Rectal smooth muscle tissue (tissue), 1 donor: ENCODE data around the gene CHIC2.

Experiments
- H3K27ac ChIP-seq: one replicate; pipeline ENCODE4 v1.7.0; 2013; ENCODE audit warnings: low read depth, low read length, inconsistent platforms
- H3K27me3 ChIP-seq: one replicate; pipeline ENCODE4 v1.7.0; 2013; ENCODE audit warnings: low read length; ENCODE audit not compliant: control insufficient read depth, insufficient read depth
- H3K36me3 ChIP-seq: one replicate; pipeline ENCODE4 v1.7.0; 2013; ENCODE audit warnings: low read length; ENCODE audit not compliant: control insufficient read depth, insufficient read depth
- H3K4me1 ChIP-seq: one replicate; pipeline ENCODE4 v1.7.0; 2013; ENCODE audit warnings: low read length; ENCODE audit not compliant: control insufficient read depth, insufficient read depth
- H3K4me3 ChIP-seq: one replicate; pipeline ENCODE4 v1.7.0; 2013; ENCODE audit warnings: low read length
- H3K9ac ChIP-seq: one replicate; pipeline ENCODE4 v1.7.0; 2013; ENCODE audit warnings: low read length

The CHIC2 gene

GRCh38 chr4:54090804-54091623 lies 26.6 kb upstream of the CHIC2 start:
- Histone ChIP-seq H3K36me3 (no peaks in the 10 kb centered on the region), H3K27ac (no peak overlapping the region), H3K4me1 (peaks cover 7% of the 10 kb centered on the region), H3K4me3 (peak overlapping the region; percentile 89), H3K27me3 (peaks cover 21% of the 10 kb centered on the region), H3K9ac (no peak overlapping the region)

GRCh38 chr4:54090404-54090803 lies 26.0 kb upstream of the CHIC2 start:
- Histone ChIP-seq H3K36me3 (no peaks in the 10 kb centered on the region), H3K27me3 (peaks cover 18% of the 10 kb centered on the region), H3K4me1 (peaks cover 7% of the 10 kb centered on the region), H3K4me3 (no peak overlapping the region), H3K27ac (no peak overlapping the region), H3K9ac (no peak overlapping the region)

GRCh38 chr4:54089875-54090274 lies 25.5 kb upstream of the CHIC2 start:
- Histone ChIP-seq H3K9ac (no peak overlapping the region), H3K27ac (no peak overlapping the region), H3K27me3 (peaks cover 13% of the 10 kb centered on the region)

GRCh38 chr4:54085284-54085683 lies 20.9 kb upstream of the CHIC2 start:
- Histone ChIP-seq H3K4me3 (no peak overlapping the region), H3K36me3 (no peaks in the 10 kb centered on the region), H3K27ac (no peak overlapping the region), H3K27me3 (no peaks in the 10 kb centered on the region), H3K9ac (no peak overlapping the region), H3K4me1 (no peaks in the 10 kb centered on the region)

More at GRCh38 chr4:54089875-54090274, 25.5 kb upstream of the CHIC2 start:
- Histone ChIP-seq H3K36me3 (no peaks in the 10 kb centered on the region), H3K4me1 (peaks cover 7% of the 10 kb centered on the region), H3K4me3 (no peak overlapping the region)

GRCh38 chr4:54082168-54082567 lies 17.8 kb upstream of the CHIC2 start:
- no peak overlapping the region for H3K27ac ChIP-seq
- H3K36me3 ChIP-seq, result no peaks in the 10 kb centered on the region
- H3K9ac ChIP-seq, result no peak overlapping the region
- no peaks in the 10 kb centered on the region for H3K4me1 ChIP-seq
- no peak overlapping the region for H3K4me3 ChIP-seq
- no peaks in the 10 kb centered on the region for H3K27me3 ChIP-seq

- Histone ChIP-seq H3K4me3 (no peak overlapping the region), H3K36me3 (no peaks in the 10 kb centered on the region)
These were observed 13.4 kb upstream of the CHIC2 start for GRCh38 chr4:54077812-54078211.

DNA sequence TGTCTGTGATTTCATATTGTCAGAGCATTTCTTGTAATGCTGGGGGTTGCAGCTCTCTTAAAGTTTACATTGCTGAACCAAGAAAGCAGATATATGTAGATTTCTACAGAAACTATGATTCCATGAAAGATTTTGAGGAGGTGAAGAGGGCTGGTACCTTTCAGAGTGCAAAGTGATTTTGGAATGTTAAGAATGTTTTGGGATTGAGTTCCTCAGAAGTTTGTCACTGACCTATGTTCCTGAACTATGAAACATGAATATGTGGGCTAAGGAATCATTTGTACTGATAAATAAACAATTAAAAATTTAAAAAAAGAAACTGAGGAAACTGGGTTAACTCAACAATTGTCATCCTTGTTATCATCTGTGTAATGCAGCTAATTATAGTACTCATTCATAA lies 12.3 kb upstream of the CHIC2 start:
- Histone ChIP-seq H3K9ac (no peak overlapping the region), H3K27ac (no peak overlapping the region), H3K27me3 (no peaks in the 10 kb centered on the region), H3K4me1 (no peaks in the 10 kb centered on the region), H3K4me3 (no peak overlapping the region), H3K36me3 (no peaks in the 10 kb centered on the region)

More at GRCh38 chr4:54077812-54078211, 13.4 kb upstream of the CHIC2 start:
- no peaks in the 10 kb centered on the region for H3K27me3 ChIP-seq
- H3K4me1 ChIP-seq, result no peaks in the 10 kb centered on the region
- no peak overlapping the region for H3K27ac ChIP-seq
- no peak overlapping the region for H3K9ac ChIP-seq

DNA sequence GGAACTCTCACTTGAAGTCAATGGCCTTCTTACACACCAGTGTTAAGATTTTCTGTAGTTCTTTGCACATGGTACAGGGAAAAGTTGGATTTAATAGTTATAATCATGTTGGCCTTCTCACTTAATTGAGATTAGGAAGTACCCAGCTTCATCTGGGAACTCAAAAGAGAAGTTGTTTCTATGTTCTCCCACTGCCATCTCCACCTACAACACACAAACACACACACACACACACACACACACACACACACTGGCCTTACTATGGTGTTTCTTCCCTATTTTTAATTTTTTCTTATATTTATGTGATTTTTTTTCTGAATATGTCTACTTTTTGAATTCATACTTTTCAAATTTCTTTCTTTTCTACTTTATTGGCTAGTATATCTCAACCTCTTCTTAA lies 10.0 kb upstream of the CHIC2 start:
- Histone ChIP-seq H3K27ac (no peak overlapping the region), H3K4me3 (no peak overlapping the region), H3K9ac (no peak overlapping the region), H3K4me1 (no peaks in the 10 kb centered on the region), H3K36me3 (no peaks in the 10 kb centered on the region), H3K27me3 (no peaks in the 10 kb centered on the region)

DNA sequence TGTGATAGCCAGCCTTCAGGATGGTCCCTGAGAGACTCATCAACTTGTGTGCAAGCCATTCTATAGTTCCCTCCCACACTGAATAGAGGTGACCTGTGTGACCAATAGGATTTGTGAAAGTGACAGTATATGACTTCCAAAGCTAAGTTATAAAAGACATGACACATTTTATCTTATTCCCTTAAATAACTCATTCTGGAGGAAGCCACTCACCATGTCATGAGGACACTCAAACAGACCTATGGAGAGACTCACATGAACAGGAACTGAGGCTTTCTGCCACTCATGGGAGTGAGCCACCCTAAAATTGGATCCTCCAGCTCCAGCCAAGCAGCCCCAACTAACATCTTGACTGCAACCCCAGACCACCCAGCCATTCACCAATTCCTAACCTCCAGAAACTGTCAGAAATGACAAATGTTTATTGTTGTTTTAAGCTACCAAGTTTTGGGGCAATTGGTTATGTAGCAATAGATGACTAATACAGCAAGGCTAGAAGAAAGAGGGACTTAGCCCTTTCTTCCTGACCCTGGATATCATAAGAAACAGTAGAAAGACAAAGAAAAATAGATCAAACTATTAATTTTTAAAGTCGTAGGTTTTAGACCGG lies 9.0 kb upstream of the CHIC2 start:
- H3K36me3 ChIP-seq, result no peaks in the 10 kb centered on the region
- no peak overlapping the region for H3K9ac ChIP-seq
- H3K27ac ChIP-seq, result no peak overlapping the region
- no peaks in the 10 kb centered on the region for H3K4me1 ChIP-seq
- no peaks in the 10 kb centered on the region for H3K27me3 ChIP-seq
- no peak overlapping the region for H3K4me3 ChIP-seq

- Histone ChIP-seq H3K4me1 (peaks cover 4% of the 10 kb centered on the region), H3K36me3 (no peaks in the 10 kb centered on the region), H3K9ac (no peak overlapping the region), H3K27me3 (no peaks in the 10 kb centered on the region), H3K4me3 (no peak overlapping the region), H3K27ac (no peak overlapping the region)
These were observed 2.8 kb upstream of the CHIC2 start for GRCh38 chr4:54067166-54067565.

DNA sequence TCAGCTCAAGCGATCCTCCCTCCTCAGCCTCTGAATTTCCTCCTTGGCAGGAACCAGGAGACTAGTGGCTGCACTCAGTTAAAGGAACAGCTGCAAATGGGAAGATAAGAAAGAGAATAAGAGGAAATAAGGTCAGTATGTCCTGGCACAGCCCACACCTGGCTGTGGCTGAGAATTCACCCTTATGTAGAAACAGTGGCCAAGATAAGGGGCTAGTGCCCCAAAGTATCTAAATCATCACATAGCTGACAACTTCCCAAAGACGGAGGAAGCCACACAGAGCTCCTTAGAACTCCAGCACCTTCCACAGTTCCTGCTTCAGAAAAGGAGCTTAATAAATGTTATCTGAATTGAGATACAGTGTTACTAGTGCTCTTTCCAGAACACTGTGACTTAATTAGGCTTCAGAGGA lies 2.3 kb upstream of the CHIC2 start:
- Histone ChIP-seq H3K36me3 (no peaks in the 10 kb centered on the region), H3K27me3 (no peaks in the 10 kb centered on the region), H3K4me1 (peaks cover 4% of the 10 kb centered on the region), H3K27ac (no peak overlapping the region), H3K4me3 (no peak overlapping the region), H3K9ac (no peak overlapping the region)

DNA sequence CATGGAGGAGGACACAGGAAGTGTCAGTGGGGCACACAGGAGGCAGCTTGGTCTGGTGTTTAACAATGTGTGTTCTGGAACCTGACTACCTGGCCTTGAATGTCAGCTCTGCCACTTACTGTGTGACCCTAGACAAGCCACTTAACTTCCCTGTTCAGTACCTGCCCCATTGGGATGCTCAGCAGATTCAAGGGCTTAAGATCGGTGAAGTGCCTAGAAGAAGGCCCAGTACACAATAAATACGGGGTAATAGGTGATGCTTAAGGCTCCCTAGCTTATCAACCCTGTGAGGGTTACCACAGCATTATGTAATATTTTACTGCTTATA lies 1.6 kb upstream of the CHIC2 start:
- Histone ChIP-seq H3K9ac (no peak overlapping the region), H3K36me3 (no peaks in the 10 kb centered on the region), H3K27me3 (no peaks in the 10 kb centered on the region), H3K27ac (peak overlapping the region; percentile 62), H3K4me3 (no peak overlapping the region), H3K4me1 (peaks cover 4% of the 10 kb centered on the region)
